SH-SY5Y (cell line): ENCODE measurements around the gene HUWE1.

Experiments used
- GATA2 ChIP-seq: IDR thresholded peaks from 2 replicates; pipeline ENCODE4 v1.6.1; 2011; ENCODE audit warnings: mild to moderate bottlenecking, low read depth, low read length
- GATA3 ChIP-seq: IDR thresholded peaks from 2 replicates; pipeline ENCODE4 v1.6.1; 2011; ENCODE audit warnings: low read depth, mild to moderate bottlenecking, low read length, moderate library complexity

DNA sequence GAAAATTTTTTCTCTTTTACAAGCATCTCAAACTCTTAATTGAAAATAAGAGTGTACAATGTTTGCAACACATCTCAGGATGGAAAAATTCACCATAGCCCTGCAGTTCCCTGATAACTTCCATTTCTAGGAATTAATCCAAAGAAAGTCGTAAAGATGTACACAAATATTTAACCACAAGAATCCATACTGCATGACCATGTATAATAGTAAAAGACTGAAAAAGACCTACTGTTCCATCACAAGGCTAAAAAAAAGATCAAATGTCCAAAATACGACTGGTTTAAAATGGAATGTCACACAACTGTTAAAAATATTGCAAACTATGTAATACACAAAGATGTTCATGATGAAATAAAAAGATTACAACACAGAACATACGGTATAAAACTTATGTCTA lies 32.1 kb downstream of the HUWE1 start:
- no peak for TF ChIP-seq GATA3
- no peak for TF ChIP-seq GATA2
